Effector CD8-positive, alpha-beta T cell (primary cell): Measurements from ENCODE around the gene WNT11.

ENCODE experiments used
- DNase-seq: peaks from one replicate; lab custom pipeline; 2025; lab: John Stamatoyannopoulos, UW

The WNT11 gene

DNA sequence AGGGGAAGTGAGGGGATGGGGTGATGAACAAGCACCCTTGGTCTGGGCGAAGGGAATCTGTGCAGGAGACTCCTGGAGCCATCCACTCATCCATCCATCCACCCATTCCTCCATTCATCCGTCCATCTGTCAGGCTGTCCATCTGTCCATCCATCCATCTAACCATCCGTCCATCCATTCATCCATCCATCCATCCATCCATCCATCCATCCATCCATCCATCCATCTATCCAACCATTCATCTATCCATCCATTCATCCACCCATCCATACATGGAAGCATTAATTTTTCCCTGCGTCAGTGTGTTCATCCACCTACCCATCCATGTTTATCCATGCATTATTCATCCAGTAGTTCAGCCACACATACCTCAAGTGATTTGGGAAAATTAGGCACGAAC, 32.0 kb downstream of the WNT11 start:
- no peak for DNase-seq

DNA sequence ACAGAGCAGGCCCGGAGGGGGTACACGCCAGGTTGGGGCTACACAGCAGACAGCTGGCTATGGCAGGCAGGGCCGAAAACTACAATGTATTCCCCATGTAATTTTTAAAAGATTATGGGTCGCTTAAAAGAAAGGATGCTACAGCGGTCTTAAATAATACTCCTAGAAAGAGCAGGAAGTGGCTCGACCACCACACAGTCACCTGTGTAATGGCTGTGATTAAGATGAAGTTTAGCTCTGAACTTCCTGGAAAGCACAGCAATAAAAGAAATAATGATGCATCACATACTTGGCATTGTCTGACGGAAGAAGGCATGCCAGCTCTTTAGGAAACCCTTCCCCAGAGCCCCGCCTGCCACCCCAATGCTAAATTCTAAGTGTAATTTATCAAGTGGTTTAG, 32.6 kb downstream of the WNT11 start:
- no peak for DNase-seq

DNA sequence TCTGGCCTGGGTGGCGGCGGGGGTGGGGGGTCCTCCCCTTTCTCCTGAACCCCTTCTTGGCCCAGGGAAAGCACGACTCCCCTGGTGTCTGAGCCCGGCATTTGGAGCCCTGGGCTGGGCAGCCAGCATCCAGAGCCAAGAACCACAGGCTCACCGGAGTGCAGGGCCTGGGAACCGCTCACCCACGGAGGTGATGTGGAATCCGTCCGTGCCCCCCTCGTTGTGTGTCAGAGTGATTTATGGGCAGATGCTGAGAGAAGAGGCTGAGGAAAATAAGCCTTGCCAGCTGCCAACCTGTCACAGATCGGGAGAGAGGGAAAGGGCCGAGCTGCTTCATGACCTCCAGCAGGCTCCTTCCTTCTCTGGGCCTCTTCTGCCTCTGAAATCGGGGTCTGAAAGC, 33.7 kb downstream of the WNT11 start:
- DNase-seq = no peak

DNA sequence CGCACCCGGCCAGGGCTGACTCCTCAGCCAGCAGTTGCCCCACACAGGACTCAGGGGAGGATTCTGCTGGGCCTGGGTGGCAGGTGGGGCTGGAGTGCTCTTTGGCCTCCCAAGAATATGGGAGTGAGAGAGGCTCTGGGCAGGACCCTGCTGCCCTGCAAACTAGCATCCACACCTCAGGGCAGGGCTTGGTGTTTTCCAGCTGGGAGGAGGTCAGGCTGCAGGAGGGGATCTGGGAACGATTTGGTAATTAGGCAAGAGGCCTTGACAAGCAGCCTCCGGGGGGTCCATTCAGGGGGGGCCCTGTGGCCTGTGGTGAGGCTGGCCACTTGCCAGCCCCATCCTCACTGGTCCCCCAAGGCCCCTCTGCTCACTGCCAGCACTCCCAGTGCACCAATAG, 35.8 kb downstream of the WNT11 start:
- no peak for DNase-seq

DNA sequence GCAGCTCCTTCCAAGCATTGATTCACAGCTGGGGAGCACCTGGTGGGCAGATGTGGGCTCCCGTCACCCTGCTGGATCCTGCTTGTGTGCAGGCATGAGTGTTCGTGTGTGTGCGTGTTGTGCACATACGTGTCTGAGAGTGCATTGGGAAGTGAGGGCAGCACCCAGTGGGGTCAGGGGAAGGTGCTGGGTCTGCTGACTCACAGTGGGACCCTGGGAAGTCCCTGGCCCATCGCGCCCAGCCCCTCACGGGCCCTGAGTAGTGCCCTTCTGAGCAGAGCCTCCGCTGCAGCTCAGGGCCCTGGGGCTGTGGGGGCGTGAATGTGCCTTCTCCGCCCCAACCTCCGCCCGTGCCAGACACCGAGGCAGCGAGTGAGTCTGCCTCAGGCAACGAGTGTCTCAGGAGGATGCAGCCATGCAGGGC, 36.8 kb downstream of the WNT11 start:
- DNase-seq = no peak

DNA sequence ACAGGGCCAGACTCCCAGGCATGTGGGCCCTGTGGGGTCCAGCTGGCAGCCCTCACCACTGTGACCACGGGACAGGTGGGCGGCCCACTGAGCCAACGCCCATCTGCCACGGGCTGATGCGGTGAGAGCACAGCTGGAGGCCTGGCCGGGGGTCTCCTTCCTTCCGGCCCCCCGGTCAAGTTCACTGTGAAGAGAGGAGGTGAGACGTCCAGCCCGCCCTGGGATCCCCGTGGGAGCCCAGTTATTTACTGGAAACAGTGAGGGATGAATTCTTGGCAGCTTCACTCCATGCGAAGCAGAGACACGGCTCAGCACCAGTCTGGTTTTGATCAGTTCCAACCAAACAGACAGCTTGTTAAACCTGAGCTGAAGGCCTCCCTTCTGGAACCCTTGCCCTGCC, 38.7 kb downstream of the WNT11 start:
- no peak for DNase-seq

DNA sequence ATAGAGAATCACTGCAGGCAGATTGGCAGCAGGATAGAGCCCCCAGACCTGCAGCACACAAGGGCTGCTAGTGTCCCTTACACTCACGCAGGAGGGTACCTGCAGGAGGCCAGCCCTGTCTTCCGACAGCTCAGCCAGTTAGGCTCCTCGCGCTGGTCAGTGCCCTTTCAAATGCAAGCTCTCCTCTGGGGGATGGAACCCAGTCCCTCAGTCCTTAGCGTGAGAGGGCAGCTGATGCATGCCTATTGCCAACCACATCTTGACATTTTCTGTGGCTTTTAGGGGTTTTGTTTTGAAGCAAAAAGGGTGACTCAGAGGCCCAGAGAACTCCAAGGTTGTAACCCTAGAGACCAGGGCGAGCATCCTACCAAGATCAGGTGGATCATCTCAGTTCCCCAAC, 40.0 kb downstream of the WNT11 start:
- no peak for DNase-seq

DNA sequence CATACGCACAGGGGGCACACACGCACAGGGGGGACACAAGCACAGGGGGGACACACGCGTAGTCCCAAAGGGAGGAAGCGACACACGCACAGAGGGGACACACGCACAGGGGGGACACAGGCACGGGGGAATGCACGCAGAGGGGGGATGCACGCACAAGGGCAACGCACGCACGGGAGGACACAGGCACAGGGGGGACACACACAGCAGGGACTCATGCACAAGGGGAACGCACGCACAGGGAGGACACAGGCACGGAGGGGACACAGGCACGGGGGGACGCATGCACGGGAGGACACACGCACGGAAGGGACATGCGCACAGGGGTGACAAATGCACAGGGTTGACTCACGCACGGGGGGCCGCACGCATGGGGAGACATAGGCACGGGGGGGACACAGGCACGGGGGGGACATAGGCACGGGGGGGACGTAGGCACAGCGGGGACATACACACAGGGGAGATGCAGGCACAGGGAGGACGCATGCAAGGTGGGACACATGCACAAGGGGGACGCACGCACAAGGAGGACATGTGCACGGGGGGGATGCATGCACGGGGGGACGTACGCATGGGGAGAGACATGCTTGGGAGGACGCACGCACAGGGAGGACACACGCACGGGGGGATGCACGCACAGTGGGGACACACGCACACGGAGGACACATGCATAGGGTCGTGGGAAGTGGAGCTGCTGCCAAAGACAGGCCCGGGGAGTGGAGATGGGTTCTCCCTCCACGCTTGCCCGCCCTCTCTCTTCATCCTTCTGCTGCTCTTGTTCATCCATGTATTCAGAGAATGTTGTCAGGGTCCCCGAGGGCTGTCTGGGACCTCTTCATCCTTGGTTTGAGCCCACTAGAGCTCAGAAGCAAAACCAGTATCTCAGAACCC, 41.2 kb downstream of the WNT11 start:
- no peak for DNase-seq

DNA sequence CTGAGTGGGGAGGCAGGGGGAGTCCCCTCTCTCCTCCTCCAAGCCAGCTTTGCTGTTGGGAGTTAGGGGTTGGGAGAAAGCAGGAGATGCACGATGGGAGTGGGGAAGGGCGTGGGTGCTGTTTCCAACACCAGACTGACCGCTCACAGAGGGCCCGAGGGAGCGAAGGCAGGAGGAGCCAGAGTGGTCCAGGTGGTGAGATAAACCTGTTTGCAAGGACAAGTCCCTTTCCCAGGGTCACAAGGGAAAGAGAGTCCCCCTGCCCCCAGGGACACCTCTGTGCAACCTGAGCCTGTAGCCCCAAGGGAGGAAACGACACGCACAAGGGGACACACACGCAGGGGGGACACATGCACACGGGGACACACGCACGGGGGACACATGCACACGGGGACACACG, 42.2 kb downstream of the WNT11 start:
- DNase-seq = no peak

DNA sequence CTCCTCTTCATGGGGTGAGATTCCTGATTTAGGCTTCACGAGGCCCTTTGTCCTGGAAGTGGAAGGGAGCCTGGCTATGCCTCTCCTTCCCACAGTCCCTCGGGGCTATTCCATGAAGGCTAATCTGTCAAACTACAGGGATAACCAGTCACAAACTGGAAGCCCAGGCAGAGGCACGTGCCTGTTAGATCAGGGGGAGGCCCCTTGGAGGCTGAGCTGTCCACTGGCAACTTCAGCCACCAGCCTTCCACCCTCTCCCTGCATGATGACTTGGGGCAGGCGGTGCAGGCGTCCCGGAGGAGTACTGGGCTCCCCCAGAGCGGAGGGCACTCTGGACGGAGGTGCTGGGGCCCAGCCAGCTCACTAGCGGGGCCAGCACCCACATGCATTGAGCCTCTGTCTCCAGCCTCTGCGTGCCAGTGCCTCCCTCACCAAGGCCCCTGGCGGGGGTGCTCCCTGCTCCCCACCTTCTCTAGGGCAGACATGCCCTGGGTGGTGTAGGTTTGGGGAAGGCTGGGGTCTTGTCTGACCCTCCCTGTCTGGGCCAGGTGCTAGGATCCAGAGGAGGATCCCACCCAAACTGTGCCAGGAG, 42.9 kb downstream of the WNT11 start:
- DNase-seq = no peak

DNA sequence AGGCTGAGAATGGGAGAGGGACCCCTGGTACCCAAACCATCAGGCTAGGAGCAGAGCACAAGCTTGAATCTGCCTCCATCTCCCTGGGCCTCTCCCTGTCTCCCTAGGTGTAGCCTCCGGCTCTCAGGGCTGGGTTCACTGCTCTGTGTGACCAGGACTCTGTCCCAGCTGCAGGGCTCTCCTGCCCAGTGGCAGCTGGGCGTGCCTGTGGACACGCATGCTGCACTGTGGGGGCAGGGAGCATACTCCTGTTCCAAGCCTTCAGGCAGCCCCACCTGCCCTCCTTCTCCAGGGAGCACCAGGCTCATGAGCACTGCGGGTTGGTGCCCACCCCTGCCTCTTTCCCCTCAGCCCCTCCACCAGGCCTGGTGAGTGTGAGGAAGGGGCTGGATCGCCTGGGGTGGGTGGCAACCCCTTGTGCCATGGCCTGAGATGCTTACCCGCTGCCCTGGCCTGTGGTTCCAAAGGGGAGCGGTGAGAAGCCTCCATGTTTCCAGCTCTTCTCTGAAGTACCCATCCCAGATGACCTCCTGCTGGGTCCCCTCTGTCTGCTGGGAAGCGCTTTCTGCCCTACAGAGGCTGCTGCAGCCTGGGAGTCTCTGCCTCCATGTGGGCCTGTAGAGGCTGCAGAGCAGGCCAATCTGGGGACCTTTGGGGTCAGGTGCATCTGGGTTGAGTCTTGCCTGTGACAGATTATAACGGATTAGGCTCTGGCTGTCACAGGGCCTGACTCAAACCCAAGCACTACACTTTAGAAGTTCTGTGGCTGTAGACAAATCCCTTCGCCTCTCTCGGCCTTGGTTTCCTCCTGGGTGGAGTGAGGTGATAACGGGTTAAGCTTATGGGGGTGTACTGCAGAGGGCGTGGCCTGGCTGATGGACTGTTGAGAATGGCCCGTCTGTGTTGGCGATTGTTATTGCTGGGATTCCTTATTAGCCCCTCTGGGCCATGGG, 43.7 kb downstream of the WNT11 start:
- no peak for DNase-seq

DNA sequence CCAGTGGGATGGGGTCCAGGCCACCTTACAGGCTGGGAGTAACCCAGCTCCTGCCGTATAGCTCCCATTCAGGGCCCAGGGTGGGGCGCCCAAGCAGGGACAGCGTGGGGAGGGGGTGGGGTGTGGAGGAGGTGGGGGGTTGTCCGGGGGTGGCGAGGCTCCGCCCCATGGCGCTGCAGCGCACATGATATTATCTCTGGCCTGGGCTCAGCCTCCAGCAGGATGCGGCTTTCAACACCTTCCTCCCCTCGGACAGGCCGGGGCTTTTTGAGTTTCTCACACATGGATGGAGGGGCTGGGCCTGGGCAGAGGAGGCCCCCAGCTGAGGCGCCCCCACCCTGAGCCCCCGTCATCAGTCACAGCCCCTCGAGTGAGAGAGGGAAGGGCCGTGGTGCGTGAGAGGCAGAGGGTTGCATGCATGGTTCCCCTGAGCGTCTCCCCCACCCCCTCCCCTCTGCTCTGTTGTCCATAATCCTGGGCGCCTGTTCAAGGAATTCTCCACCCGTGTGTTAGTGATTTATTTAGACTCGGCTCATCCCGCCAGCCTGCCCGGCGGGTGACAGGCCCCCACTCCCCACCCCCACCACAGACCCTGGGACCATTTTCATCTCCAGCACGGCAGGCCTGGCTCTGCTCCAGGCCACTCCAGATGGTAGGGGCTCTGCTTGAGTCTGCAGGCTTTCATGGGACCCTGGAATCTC, 44.9 kb downstream of the WNT11 start:
- DNase-seq = no peak

DNA sequence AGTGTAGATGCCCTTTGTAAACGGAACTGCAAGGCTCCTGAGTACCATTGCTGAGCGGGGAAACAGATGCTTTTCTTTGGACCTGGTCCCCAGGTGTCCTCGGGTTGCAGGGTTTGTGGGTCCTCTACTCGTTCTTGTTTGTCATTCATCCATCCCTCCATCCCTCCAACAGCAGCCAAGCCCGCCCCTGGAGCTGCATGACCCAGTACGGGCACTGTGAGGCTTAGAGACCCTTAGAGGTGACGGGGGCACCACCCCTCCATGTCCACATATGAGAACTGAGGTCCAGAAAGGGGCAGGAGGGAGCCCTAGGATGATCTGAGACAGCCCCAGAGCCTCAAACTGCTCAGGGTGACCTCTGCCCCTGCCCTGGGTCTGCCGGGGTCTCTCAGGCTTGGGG, 45.4 kb downstream of the WNT11 start:
- DNase-seq = no peak

DNA sequence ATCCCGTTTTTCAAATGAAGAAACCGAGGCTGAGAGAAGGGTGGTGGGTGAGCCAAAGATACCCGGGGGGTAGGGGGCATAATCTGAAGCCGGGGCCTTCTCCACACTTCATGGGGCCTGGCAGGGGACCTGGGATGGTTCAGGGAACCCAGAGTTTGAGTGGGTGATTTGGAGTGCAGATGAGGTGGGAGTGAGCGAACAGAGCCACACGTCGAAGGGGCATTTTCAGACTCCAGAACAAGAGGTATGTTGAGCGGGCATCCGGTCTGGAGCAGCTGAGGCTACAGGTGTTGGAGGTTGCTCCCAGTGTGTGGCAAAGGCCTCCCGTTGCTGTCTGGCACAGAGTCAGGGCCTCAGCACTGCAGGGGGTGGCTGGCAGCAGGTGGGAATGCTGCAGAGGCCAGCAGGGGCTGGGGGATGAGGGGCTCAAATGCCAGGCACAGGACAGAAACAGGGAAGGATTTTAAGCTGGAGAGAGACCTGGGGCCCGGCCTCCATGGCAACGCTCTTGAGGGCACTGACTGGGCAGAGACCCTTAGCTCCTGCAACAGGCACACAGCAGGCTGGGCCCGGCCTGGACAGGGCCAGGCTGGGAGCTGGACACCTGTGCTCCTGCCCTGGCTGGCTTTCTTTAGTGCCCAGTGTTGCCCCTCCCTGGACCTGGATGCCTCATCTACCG, 46.2 kb downstream of the WNT11 start:
- DNase-seq = no peak

DNA sequence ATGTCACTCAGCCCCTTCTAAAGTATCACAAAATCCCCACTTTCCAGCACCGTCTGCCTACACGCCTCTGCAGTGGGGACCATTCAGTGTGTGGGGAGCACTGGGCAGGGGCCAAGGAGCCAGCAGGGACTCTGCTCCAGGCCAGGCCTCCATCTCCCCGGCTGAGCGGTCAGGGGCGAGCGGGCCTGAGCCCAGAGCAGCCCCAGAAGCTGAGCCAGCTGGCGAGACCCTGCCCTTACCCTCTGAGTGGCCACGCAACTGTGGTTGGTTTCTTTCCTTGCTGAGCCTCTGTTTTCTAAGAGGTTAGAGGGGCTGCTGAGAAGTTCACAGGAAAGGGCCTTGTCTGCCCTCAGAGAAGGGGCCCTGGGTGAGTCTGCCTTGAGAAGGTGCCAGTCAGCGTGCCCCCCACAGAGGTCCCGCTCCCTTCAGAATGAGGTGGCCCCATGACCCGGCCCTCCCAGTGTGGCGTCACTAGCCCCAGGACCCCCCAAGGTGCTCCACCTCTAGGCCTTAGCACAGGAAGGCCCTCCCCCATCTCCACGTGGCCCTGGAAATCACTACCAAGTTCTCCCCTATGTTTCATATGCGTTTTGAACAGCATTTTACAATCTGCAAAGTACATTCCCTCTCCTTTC, 46.9 kb downstream of the WNT11 start:
- DNase-seq = no peak

DNA sequence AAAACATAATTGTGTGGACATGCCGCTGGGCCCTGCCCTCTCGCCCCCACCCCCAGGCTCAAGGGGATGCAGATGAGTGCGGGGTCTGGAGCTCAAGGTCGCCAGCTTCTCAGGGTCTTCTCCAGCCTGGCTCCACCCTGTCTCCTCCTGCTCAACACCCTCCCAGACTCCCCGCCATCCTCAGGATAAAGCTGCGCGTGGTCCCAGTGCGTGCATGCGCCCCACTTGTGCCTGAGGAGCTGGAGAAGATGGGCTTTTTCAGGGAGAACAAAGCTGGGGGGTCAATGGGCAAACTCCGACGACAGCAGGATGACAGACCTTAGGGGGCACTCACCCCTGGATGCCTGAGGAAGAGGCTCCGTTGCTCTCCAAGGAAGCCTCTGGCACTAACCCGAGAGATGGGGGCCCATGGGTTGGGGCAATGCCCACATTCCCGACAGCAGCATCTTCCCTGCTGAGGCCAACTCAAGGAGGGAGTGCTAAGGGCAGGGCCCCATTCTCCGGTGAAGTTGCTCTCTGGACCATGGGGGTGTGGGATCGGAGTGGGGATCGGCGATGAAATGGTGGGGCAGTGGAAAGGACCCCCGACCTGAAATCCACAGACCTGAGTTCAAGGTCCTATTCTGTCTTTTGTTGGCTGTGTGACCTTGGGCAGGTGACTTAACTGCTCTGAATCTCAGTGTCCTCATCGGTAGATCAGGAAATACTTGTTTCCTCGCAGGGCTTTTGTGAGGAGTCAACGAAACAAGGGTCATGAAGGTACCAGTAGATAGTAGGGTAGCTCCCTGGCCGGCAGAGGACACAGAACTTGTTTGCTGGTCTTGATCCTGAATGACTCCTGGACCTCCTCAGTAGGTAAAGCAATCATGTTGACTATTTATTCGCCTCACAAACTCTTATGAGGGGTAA, 47.7 kb downstream of the WNT11 start:
- DNase-seq = no peak

DNA sequence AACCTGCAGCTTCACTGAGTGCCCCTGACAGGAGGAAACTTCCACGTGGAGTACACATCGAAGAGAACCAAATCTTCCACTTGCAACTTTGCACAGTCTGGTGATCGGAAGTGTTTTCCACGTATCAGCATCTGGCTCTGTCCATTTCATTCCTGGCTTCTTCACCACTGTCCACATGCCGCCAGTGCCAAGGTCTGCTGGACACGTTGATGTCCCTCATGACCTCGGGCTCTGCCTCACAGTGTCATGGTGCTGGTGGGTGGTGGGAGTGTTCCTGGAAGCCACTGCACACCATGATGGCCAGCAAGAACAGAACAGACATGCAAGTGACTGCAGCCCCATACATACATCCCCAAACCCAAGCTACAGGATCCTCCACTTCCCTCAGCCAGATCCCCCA, 48.4 kb downstream of the WNT11 start:
- no peak for DNase-seq

DNA sequence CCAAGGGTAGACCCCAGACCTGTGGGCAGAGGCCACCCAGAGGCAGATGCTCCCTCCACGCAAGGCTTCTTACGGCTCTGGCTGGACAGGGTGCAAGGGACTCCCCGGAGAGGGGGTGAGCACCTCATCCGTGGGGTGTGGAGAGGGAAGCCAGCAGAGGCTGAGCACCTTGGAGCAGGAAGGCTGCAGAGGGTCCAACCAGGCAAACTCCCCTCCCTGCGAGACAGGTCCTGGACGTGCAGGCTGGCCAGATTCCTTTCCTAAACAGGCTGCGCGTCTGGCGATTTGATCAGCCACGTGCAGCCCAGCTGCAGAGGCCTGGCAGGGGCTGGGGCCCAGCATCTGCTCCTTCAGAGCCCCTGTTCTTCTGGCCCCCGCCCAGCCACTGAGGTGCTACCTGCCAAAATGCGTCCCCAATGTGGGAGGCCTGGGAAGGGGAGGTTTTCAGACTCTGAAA, 49.3 kb downstream of the WNT11 start:
- DNase-seq = no peak

DNA sequence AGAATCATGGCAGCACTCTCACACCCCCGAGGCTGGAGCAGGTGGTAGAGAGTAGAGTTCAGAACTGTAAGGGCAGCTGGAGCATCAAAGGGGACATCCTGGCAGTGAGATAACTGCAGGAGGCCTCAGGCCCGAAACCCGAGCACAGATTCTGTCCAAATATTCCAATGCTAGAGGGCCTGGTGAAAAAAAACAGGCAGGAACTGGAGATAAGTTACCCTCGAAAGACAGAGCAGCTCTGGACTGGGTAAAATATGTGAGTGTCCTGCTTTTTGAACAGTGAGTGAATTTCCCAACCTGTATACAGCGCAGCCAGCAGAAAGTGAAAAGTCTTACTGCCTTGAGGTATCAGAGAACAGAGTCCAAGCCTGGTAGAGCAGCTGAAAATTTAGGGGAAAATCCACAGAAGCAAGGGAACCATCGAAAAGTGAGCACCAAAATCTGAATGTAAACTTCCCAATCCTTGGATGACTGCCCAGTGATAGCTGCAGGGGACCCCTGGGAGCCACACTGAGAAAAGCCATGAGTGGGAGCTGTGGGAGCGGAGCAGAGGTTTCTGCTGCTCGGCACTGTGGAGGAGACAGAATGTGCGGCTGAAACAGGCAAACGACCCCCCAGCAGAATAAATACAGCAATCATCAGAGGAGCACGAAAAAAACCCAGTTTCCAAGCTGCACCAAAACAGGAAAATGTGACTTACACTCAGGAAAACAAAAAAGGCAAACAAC, 50.6 kb downstream of the WNT11 start:
- DNase-seq = no peak
